ENCODE data around the gene CAPZB.

DNA sequence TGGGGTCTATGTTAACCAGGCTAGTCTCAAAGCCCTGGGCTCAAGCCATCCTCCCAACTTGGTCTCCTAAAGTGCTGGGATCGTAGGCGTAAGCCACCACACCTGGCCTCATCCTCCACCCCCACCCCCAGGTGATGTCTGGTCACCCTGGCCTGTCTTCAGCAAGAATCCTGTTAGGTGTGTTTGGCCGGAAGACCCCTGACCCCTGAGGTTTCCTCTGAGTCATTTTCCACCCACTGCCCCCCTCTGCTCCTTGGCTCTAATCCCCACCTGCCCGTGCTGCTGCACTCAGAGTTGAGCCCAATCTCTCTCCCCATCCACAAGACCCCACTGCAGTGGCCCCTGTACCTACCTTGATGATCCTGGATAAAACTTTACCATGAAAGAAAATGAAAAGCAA lies 148.1 kb downstream of the CAPZB start:
- TF ChIP-seq POLR2A (IDR thresholded peaks at IDR 0.05) = no peak
- TF ChIP-seq, protein P1, sequence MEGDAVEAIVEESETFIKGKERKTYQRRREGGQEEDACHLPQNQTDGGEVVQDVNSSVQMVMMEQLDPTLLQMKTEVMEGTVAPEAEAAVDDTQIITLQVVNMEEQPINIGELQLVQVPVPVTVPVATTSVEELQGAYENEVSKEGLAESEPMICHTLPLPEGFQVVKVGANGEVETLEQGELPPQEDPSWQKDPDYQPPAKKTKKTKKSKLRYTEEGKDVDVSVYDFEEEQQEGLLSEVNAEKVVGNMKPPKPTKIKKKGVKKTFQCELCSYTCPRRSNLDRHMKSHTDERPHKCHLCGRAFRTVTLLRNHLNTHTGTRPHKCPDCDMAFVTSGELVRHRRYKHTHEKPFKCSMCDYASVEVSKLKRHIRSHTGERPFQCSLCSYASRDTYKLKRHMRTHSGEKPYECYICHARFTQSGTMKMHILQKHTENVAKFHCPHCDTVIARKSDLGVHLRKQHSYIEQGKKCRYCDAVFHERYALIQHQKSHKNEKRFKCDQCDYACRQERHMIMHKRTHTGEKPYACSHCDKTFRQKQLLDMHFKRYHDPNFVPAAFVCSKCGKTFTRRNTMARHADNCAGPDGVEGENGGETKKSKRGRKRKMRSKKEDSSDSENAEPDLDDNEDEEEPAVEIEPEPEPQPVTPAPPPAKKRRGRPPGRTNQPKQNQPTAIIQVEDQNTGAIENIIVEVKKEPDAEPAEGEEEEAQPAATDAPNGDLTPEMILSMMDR (IDR thresholded peaks at IDR 0.05 in 8 of 11, conservative IDR thresholded peaks at IDR 0.05 in 3 of 11) = no peak
- TF ChIP-seq POLR2AphosphoS5 (IDR thresholded peaks at IDR 0.05) = no peak

Measured in spleen (tissue), 7 donors.